ENCODE data around the gene EPC2.

EPC2 gene

GRCh38 chr2:148814860-148815419 lies 170.4 kb downstream of the EPC2 start:
- no peak for DNase-seq

GRCh38 chr2:148816176-148816575 lies 171.6 kb downstream of the EPC2 start:
- DNase-seq: no peak

GRCh38 chr2:148817210-148817708 lies 172.7 kb downstream of the EPC2 start:
- no peak for DNase-seq

GRCh38 chr2:148819019-148819585 lies 174.6 kb downstream of the EPC2 start:
- DNase-seq: no peak

GRCh38 chr2:148824190-148824589 lies 179.6 kb downstream of the EPC2 start:
- DNase-seq: no peak

GRCh38 chr2:148826791-148827190 lies 182.2 kb downstream of the EPC2 start:
- no peak for DNase-seq

GRCh38 chr2:148828941-148829340 lies 184.4 kb downstream of the EPC2 start:
- no peak for DNase-seq

GRCh38 chr2:148829618-148830017 lies 185.1 kb downstream of the EPC2 start:
- DNase-seq: no peak

- DNase-seq: no peak
Observed at GRCh38 chr2:148832637-148833036, 188.1 kb downstream of the EPC2 start.
